GM15510 (cell line): Measurements from ENCODE around the gene DCAF11.

ENCODE experiments used
- POLR2A ChIP-seq: IDR thresholded peaks from 3 replicates; pipeline ENCODE4 v1.6.1; 2011; ENCODE audit warnings: borderline replicate concordance; ENCODE audit not compliant: insufficient read length; ENCODE audit errors: extremely low read depth

Gene DCAF11

GRCh38 chr14:24100197-24100981 lies 14.2 kb upstream of the DCAF11 start:
- no peak for TF ChIP-seq POLR2A

GRCh38 chr14:24100982-24101494 lies 13.5 kb upstream of the DCAF11 start:
- no peak for TF ChIP-seq POLR2A

GRCh38 chr14:24102357-24103048 lies 12.1 kb upstream of the DCAF11 start:
- TF ChIP-seq POLR2A: no peak

- no peak for TF ChIP-seq POLR2A
Observed at GRCh38 chr14:24103451-24103850, 11.1 kb upstream of the DCAF11 start.

GRCh38 chr14:24106672-24107271 lies 7.8 kb upstream of the DCAF11 start:
- TF ChIP-seq POLR2A: no peak

- no peak for TF ChIP-seq POLR2A
Observed at GRCh38 chr14:24108336-24108874, 6.2 kb upstream of the DCAF11 start.

GRCh38 chr14:24110060-24110459 lies 4.5 kb upstream of the DCAF11 start:
- TF ChIP-seq POLR2A: no peak

- TF ChIP-seq POLR2A: no peak
Observed at GRCh38 chr14:24110523-24110922, 4.1 kb upstream of the DCAF11 start.

GRCh38 chr14:24113379-24113800 lies 1.2 kb upstream of the DCAF11 start:
- no peak for TF ChIP-seq POLR2A

GRCh38 chr14:24113801-24114531 lies 611 bp upstream of the DCAF11 start:
- peak; percentile 86 for TF ChIP-seq POLR2A

GRCh38 chr14:24115422-24116127 lies 998 bp downstream of the DCAF11 start:
- TF ChIP-seq POLR2A: no peak

GRCh38 chr14:24116128-24116814 lies 1.7 kb downstream of the DCAF11 start:
- TF ChIP-seq POLR2A: no peak

- no peak for TF ChIP-seq POLR2A
Observed at GRCh38 chr14:24117179-24117578, 2.6 kb downstream of the DCAF11 start.
